Fibroblast of mammary gland (primary cell): Measurements from ENCODE around the gene MACF1.

Experiments
- DNase-seq: peaks from one replicate; pipeline ENCODE4 v3.0.0-alpha.2; 2010; ENCODE audit warnings: low read depth
- H3K4me3 ChIP-seq: 2 replicates; pipeline ENCODE4 v1.5.1; 2011; ENCODE audit warnings: low read depth, mild to moderate bottlenecking, low read length, moderate library complexity; ENCODE audit not compliant: control insufficient read depth
- TF ChIP-seq, protein P1 (sequence below): conservative IDR thresholded peaks from 2 replicates; pipeline ENCODE4 v1.5.1; 2011; ENCODE audit warnings: low read depth, low read length, inconsistent platforms; ENCODE audit not compliant: control insufficient read depth, insufficient read depth

MACF1 gene

DNA sequence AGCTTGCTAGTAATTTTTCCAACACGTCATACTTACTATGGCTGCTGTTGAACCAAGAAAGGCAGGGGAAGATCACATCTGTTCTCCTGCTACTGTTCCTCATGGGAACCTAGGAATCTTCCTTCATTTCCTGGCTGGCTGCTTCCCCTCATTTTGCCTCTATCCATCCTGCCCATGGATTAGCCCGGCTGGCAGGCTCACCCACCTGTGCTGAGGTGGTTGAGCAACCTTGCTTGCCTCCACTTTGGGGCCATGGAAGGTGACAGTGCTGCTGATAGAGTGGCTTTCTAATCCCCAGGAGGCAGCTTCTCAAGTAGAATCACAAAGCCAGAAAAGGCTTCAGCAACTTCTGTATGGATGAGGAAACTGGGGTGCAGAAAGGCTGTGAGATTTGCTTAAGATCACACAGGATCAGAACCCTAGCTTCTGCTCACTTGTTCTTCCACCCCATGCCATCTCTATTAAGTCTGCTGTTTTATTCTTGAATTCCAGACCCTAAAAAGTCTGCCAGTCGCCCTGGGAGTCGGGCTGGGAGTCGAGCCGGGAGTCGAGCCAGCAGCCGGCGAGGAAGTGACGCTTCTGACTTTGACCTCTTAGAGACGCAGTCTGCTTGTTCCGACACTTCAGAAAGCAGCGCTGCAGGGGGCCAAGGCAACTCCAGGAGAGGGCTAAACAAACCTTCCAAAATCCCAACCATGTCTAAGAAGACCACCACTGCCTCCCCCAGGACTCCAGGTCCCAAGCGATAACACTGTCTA is 280.7 kb downstream of the MACF1 start:
- no peak overlapping the region for H3K4me3 ChIP-seq
- TF ChIP-seq, protein P1, sequence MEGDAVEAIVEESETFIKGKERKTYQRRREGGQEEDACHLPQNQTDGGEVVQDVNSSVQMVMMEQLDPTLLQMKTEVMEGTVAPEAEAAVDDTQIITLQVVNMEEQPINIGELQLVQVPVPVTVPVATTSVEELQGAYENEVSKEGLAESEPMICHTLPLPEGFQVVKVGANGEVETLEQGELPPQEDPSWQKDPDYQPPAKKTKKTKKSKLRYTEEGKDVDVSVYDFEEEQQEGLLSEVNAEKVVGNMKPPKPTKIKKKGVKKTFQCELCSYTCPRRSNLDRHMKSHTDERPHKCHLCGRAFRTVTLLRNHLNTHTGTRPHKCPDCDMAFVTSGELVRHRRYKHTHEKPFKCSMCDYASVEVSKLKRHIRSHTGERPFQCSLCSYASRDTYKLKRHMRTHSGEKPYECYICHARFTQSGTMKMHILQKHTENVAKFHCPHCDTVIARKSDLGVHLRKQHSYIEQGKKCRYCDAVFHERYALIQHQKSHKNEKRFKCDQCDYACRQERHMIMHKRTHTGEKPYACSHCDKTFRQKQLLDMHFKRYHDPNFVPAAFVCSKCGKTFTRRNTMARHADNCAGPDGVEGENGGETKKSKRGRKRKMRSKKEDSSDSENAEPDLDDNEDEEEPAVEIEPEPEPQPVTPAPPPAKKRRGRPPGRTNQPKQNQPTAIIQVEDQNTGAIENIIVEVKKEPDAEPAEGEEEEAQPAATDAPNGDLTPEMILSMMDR: no peak
- DNase-seq: no peak

DNA sequence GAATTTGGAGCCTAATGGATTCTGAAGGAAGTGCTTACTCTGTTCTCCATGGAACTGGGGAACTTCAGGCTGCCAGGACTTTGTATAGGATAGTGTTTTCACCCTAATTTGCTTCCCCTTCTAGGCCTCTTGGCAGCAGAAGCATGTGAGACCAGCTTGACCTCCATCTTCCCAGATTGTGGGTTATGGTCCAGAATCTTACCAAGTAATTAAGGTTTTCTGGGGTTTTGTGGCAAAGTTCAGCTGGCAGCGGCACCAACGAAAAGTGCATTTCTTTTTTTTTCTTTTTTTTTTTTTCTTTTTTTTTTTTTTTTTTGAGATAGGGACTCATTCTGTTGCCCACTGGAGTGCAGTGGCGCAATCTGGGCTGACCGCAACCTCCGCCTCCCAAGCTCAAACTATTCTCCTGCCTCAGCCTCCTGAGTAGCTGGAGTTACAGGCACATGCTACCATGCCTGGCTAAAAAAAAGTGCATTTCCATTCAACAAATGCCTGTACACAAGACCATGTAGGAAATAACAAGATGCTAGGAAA is 283.6 kb downstream of the MACF1 start:
- H3K4me3 ChIP-seq: no peak overlapping the region
- no peak for DNase-seq
- TF ChIP-seq, protein P1: no peak

DNA sequence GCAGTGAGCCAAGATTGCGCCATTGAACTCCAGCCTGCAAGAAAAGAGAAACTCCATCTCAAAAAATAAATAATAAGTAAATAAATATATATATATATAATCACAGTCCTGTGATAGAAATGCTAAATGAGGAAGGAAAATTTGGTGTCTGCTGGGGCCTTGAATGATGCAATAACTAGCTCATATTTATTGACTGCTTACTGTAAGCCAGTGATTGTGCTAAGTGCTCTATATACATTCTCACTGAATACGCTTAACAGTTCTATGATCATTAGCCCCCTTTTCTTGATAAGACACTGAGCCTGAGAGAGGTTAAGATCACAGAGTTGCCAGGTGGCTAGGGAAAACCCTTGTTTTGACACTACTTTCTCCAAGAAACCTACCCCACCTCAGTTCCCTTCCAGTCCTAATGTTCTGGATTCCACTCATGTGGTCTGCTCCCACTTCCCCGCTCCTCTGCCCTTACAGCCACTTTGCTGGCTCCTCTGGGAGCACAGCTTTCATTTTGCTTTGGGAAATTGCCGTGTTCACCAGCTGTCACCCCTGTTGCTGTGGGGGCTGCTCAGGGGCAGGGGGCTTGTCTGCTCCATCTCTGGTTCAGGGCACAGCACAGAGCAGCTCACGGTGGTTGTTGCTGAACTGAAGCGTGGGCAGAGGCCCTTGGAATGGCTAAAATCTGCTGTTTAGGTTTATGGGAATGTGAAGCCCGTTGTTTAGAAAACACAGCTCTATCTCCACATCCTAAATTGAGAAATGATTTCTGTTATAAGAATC is 284.5 kb downstream of the MACF1 start:
- H3K4me3 ChIP-seq: no peak overlapping the region
- TF ChIP-seq, protein P1: no peak

DNA sequence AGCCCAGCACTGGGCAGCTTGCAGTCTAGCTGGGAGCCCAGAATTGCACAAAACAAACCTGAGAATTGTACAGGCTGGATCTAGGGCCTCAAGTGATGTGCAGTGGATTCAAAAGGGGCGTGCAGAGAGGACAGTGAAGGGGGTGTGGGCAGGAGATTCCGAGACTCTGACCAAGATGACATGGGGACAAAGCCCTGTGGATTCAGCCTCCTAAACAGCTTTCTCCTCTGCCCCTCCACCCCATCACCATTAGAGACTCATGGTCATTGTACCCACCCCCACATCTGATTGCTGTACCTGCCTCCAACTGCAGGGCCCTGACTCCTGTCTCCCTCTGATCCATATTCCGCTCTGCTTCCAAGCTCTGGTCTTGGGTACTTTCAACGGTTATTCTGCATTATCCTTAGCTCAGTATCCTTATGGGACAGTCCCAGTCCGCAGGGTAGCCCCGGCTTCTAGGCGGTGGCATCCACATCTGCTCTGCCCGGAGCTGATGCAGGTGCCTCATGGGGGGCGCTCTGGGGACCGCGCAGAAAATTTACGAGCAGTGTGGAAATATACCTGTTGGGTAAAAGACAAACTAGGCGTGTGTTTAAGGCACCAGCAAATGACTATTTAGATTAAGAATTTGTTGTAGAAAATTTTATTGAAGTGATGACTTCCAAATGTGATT is 285.2 kb downstream of the MACF1 start:
- no peak for DNase-seq
- H3K4me3 ChIP-seq: no peak overlapping the region
- TF ChIP-seq, protein P1: no peak

More for the DNA sequence above, 284.5 kb downstream of the MACF1 start:
- DNase-seq: no peak

DNA sequence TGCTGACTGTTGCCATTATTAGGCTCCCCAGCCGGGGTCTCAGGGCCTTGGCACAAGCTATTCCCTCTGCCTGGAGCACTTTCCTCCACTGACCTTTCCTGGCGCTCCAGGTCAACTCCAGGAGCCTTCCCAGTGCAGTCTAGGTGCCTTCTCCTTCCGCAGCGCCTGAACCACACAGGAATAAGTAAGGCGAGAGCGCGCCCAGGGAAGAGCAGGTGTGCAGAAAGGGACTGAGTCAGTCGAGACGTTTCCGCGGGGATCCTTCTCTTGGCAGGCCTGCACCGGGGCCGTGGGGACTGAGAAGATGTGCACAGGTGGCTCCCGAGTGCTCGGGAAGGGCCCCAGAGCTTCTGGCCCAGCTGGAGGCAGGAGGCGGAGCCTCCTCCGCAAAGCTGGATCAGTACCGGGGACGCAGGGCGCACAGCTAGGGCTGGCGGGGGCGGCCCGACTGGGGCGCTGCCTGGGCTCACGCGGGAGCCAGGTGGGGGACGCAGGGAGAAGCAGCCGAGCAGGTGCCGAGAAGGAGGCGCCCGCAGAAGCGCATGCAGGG is 286.2 kb downstream of the MACF1 start:
- TF ChIP-seq, protein P1: no peak
- no peak overlapping the region for H3K4me3 ChIP-seq
- no peak for DNase-seq
